Glutamatergic neuron (in vitro differentiated cells): ENCODE data around the gene ZNF639. TPM values are rescaled to one million over a fixed set of nuclear protein-coding genes. Genes with fewer than 3 reads are reported as not detected.

Source experiments
- DNase-seq: peaks from one replicate; pipeline ENCODE4 v3.0.0; 2022
- H3K27ac Mint-ChIP-seq: one replicate; pipeline ENCODE4 v1.8.0; 2020; ENCODE audit warnings: mild to moderate bottlenecking, mixed read lengths, inconsistent platforms; ENCODE audit not compliant: unreplicated experiment
- H3K27me3 Mint-ChIP-seq: one replicate; pipeline ENCODE4 v1.8.0; 2020; ENCODE audit warnings: mild to moderate bottlenecking, moderate library complexity, mixed read lengths, inconsistent platforms; ENCODE audit not compliant: unreplicated experiment
- H3K36me3 Mint-ChIP-seq: one replicate; pipeline ENCODE4 v1.8.0; 2020; ENCODE audit warnings: mild to moderate bottlenecking, mixed read lengths, inconsistent platforms; ENCODE audit not compliant: unreplicated experiment
- H3K4me1 Mint-ChIP-seq: one replicate; pipeline ENCODE4 v1.8.0; 2020; ENCODE audit warnings: mild to moderate bottlenecking, low read depth, mixed read lengths, inconsistent platforms; ENCODE audit not compliant: unreplicated experiment
- H3K4me3 Mint-ChIP-seq: one replicate; pipeline ENCODE4 v1.8.0; 2020; ENCODE audit warnings: mild to moderate bottlenecking, mixed read lengths, inconsistent platforms; ENCODE audit not compliant: unreplicated experiment
- H3K9me3 Mint-ChIP-seq: one replicate; pipeline ENCODE4 v1.8.0; 2020; ENCODE audit warnings: mild to moderate bottlenecking, moderate library complexity, mixed read lengths, inconsistent platforms; ENCODE audit not compliant: unreplicated experiment
- CTCF ChIP-seq: fragments of 200-600 bp; sonication (generic); IDR thresholded peaks from one replicate; pipeline ENCODE4 v1.5.0; 2021; ENCODE audit not compliant: partially characterized antibody, unreplicated experiment
- total RNA-seq: library from RNA; stranded (reverse); fragmentation: NEBNext Ultra II Directional; extraction: Animal tissue kit (Norgen Biotek cat#: 25700); gene quantifications from one replicate; pipeline ENCODE4 v1.2.1, GENCODE V29; 2021; ENCODE audit not compliant: unreplicated experiment

The ZNF639 gene
- total RNA-seq, 1 donor from 2014 or later: 34.2 TPM

- Mint-ChIP-seq H3K36me3 (peaks cover 7% of the 10 kb centered on the region), H3K4me1 (peaks cover 7% of the 10 kb centered on the region), H3K9me3 (peaks cover 3% of the 10 kb centered on the region), H3K27me3 (no peaks in the 10 kb centered on the region), H3K4me3 (no peak overlapping the region), H3K27ac (peak overlapping the region; percentile 29)
- DNase-seq: no peak
- TF ChIP-seq CTCF: no peak
Observed at GRCh38 chr3:179289295-179289694, 33.5 kb upstream of the ZNF639 start.

GRCh38 chr3:179292450-179292849 is 30.4 kb upstream of the ZNF639 start:
- no peak for TF ChIP-seq CTCF
- Mint-ChIP-seq H3K27me3 (no peaks in the 10 kb centered on the region), H3K4me1 (peaks cover 12% of the 10 kb centered on the region), H3K36me3 (peaks cover 7% of the 10 kb centered on the region), H3K4me3 (no peak overlapping the region), H3K9me3 (peaks cover 3% of the 10 kb centered on the region), H3K27ac (peak overlapping the region; percentile 72)
- DNase-seq: no peak

GRCh38 chr3:179297971-179298725 is 24.7 kb upstream of the ZNF639 start:
- Mint-ChIP-seq H3K27me3 (no peaks in the 10 kb centered on the region), H3K9me3 (peaks cover 1% of the 10 kb centered on the region), H3K4me1 (peaks cover 5% of the 10 kb centered on the region), H3K36me3 (peaks cover 3% of the 10 kb centered on the region), H3K4me3 (no peak overlapping the region), H3K27ac (no peak overlapping the region)
- DNase-seq: no peak
- no peak for TF ChIP-seq CTCF

- Mint-ChIP-seq H3K4me3 (no peak overlapping the region), H3K27me3 (no peaks in the 10 kb centered on the region), H3K27ac (no peak overlapping the region), H3K4me1 (peaks cover 5% of the 10 kb centered on the region), H3K9me3 (peaks cover 1% of the 10 kb centered on the region), H3K36me3 (no peaks in the 10 kb centered on the region)
- no peak for DNase-seq
- no peak for TF ChIP-seq CTCF
Observed at GRCh38 chr3:179299316-179299715, 23.5 kb upstream of the ZNF639 start.

GRCh38 chr3:179299999-179300613 is 22.7 kb upstream of the ZNF639 start:
- no peak for TF ChIP-seq CTCF
- H3K36me3 Mint-ChIP-seq: no peaks in the 10 kb centered on the region
- no peak overlapping the region for H3K27ac Mint-ChIP-seq
- no peak overlapping the region for H3K4me3 Mint-ChIP-seq
- no peak for DNase-seq
- H3K9me3 Mint-ChIP-seq: peaks cover 1% of the 10 kb centered on the region
- H3K4me1 Mint-ChIP-seq: peaks cover 5% of the 10 kb centered on the region
- no peaks in the 10 kb centered on the region for H3K27me3 Mint-ChIP-seq
